LNCAP (cell line): ENCODE results near the gene CCSER2.

Source experiments
- TF ChIP-seq, protein P1 (sequence below): fragments of 450-650 bp; IDR thresholded peaks from 2 replicates; pipeline ENCODE4 v1.5.1; 2017; ENCODE audit warnings: mild to moderate bottlenecking

CCSER2 gene

DNA sequence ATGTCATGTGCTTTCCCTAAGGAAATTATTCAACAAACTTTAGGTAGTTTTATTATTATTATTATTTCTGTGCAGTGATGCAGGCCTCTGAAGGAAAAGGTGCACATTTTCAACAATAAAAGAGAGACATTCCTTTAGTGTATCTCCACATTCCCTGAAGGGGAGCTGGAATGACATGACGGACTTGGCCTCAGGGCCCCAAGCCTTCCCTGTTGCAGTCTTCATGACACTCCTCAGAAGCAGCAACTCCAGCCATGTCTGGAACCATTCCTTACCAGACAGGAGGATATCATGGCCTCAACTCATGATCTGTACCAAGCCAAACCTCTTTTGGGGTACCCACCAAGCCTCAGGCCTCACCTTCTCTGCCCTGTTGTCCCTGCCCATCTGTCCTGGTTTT is 35.2 kb upstream of the CCSER2 start:
- TF ChIP-seq, protein P1, sequence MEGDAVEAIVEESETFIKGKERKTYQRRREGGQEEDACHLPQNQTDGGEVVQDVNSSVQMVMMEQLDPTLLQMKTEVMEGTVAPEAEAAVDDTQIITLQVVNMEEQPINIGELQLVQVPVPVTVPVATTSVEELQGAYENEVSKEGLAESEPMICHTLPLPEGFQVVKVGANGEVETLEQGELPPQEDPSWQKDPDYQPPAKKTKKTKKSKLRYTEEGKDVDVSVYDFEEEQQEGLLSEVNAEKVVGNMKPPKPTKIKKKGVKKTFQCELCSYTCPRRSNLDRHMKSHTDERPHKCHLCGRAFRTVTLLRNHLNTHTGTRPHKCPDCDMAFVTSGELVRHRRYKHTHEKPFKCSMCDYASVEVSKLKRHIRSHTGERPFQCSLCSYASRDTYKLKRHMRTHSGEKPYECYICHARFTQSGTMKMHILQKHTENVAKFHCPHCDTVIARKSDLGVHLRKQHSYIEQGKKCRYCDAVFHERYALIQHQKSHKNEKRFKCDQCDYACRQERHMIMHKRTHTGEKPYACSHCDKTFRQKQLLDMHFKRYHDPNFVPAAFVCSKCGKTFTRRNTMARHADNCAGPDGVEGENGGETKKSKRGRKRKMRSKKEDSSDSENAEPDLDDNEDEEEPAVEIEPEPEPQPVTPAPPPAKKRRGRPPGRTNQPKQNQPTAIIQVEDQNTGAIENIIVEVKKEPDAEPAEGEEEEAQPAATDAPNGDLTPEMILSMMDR, result no peak

DNA sequence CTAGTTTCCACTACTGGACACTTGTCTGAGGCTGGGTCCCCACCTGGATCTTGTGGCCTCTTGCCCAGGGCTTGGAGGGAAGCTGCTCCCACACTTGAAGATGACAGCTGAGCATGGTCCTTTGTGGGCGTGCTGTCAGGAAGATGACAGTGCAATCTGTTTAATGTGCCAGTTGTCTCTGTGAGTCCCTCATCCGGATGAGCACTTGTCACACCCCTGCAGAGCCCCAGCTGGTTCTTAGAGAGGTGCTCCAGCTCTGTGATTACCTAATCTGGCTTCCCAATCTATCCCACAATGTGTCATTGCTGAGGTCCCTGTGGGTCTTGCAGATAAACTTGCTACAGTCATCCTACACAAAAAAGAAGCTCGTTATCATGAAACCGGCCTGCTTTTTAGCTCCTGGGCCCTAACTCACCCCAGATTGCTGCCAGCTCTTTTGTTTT is 34.8 kb upstream of the CCSER2 start:
- TF ChIP-seq, protein P1, result no peak

DNA sequence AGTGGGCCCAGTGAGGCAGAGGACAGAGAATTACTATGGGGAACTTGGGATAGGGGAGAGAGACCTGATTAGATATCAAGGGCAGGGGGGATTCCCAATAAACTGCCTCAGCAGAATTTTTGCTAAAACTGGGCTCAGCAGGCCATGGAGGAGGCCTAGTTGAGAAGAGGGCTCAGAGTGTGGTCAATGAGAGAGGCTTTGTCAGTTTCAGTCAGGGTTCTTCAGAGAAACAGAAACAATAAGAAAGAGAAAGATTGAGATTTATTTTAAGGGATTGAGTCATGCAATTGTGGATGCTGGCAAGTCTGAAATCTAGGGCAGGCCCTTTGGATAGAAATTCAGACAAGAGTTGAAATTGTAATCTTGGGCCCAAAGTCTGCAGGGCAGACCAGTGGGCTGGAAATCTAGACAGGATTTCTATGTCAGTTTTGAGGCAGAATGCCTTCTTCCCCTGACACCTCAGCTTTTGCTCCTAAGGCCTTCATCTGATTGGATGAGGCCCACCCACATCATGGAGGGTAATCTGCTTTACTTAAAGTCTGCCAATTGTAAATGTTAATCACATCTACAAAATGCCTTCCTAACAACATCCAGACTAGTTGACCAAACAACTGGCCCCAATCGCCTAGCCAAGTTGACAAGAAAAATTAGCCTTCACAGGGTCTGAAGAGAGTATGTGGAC is 33.5 kb upstream of the CCSER2 start:
- TF ChIP-seq, protein P1, result no peak

DNA sequence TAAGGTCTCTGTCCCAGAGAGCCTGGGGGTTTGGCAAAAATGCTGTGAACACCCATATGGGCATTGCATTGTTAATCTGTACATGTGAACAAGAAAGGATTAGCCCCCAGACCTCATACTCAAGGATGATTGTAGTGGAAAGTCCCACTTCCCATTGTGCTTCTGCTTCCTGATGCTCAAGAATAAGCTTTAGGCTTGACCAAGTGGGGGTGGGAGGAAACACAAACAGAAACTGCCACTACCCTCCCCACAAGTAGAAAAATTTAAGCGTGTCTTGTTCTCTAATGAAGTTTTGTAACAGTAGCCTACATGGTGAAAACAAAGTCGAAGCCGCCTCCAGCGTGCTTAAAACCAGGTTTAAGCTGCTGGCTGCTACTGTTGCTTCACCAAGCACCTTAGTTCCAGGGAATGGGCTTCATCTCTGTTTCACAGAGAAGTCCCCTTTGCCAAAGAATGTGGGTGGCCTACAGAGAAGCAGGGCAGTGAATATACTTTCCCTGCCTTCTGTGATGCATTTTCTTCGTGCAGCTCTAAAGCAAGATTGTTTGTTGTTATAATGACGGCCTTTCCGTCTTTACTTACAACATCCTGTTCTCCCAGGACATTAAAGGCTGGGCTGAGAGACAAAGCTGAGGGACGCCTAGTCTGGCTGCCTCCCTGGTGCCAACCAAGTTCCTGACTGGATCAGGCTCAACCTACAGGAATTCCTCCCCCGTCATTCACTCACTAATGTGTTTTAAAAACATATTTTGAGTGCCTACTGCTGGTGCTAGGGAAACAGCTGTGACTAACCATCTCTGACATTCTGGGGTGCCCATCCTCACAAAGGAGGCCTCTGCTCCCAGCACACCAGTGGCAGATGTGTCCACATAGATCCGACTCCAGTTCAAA is 32.1 kb upstream of the CCSER2 start:
- TF ChIP-seq, protein P1, result no peak

DNA sequence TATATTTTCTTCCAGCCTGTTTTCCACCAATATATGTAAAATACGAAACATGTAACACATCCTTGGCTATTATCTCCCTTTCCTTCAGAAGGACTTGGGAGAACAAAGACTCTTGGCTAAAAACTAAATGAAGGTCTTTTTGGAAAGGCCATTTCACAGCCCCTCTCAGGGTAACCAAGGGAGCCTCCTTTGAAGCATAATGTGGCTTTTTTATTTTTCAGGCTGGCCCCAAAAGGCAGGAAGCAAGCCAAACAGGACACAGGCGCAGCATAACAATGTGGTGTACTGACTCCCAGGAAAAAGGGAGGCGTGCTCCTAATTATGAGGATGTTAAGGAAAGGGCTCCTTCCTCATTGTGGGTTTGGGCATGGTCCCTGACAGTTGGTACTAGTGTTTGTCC is 30.3 kb upstream of the CCSER2 start:
- TF ChIP-seq, protein P1, result no peak

DNA sequence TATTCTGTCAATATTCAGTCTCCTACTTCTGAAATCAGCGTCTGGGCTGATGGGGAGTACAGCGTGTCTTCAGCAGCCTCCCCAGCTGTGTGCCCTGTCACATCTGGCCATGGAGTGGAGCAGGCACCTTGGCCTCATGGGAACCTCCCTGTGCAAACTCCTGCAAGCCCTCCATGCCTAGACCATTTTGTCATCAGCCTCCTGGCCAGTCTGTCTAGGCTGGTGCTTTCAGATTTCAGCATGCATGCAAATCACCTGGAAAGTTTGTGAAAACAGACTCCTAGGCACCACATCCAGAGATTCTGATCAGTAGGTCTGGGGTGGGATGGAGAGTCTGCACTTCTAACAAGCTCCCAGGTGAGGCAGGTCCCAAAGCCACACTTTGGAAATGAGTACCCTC is 26.2 kb upstream of the CCSER2 start:
- TF ChIP-seq, protein P1, result no peak

DNA sequence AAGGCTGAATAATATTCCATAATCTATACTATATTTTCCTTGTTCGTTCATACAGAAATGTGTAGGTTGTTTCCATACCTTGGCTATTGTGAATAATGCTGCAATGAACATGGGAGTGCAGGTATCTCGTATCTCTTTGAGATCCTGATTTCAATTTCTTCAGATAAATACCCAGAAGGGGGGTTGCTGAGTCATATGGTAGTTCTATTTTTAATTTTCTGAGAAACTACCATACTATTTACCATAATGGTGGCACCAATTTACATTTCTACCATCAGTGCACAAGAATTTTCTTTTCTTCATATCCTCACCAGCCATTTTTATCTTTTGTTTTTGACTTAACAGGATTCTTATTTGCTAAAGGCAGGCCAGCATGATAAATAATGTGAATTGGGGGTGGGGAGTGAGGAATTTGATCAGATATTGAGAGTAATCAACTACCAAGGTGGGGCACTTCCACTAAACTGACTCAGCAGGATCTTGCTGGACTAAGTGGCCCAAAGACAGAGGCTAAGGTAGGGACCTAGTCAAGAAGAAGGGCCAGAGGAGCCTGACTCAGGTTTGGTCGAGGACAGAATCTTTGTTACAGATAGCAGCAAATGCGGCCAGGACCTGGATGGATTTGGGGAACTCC is 21.5 kb upstream of the CCSER2 start:
- TF ChIP-seq, protein P1, result no peak
